Glutamatergic neuron (in vitro differentiated cells): ENCODE results near the gene DPAGT1. TPM values are rescaled to one million over a fixed set of nuclear protein-coding genes. Genes with fewer than 3 reads are reported as not detected.
"Not testable (repeated sequence)": the region's sequence is repeated elsewhere in the genome, so short reads cannot be mapped to it uniquely, and the experiment has no call there.

Source experiments
- DNase-seq: peaks from one replicate; pipeline ENCODE4 v3.0.0; 2022
- H3K27ac Mint-ChIP-seq: one replicate; pipeline ENCODE4 v1.8.0; 2020; ENCODE audit warnings: mild to moderate bottlenecking, mixed read lengths, inconsistent platforms; ENCODE audit not compliant: unreplicated experiment
- H3K27me3 Mint-ChIP-seq: one replicate; pipeline ENCODE4 v1.8.0; 2020; ENCODE audit warnings: mild to moderate bottlenecking, moderate library complexity, mixed read lengths, inconsistent platforms; ENCODE audit not compliant: unreplicated experiment
- H3K36me3 Mint-ChIP-seq: one replicate; pipeline ENCODE4 v1.8.0; 2020; ENCODE audit warnings: mild to moderate bottlenecking, mixed read lengths, inconsistent platforms; ENCODE audit not compliant: unreplicated experiment
- H3K4me1 Mint-ChIP-seq: one replicate; pipeline ENCODE4 v1.8.0; 2020; ENCODE audit warnings: mild to moderate bottlenecking, low read depth, mixed read lengths, inconsistent platforms; ENCODE audit not compliant: unreplicated experiment
- H3K4me3 Mint-ChIP-seq: one replicate; pipeline ENCODE4 v1.8.0; 2020; ENCODE audit warnings: mild to moderate bottlenecking, mixed read lengths, inconsistent platforms; ENCODE audit not compliant: unreplicated experiment
- H3K9me3 Mint-ChIP-seq: one replicate; pipeline ENCODE4 v1.8.0; 2020; ENCODE audit warnings: mild to moderate bottlenecking, moderate library complexity, mixed read lengths, inconsistent platforms; ENCODE audit not compliant: unreplicated experiment
- CTCF ChIP-seq: fragments of 200-600 bp; sonication (generic); IDR thresholded peaks from one replicate; pipeline ENCODE4 v1.5.0; 2021; ENCODE audit not compliant: partially characterized antibody, unreplicated experiment
- total RNA-seq: library from RNA; stranded (reverse); fragmentation: NEBNext Ultra II Directional; extraction: Animal tissue kit (Norgen Biotek cat#: 25700); gene quantifications from one replicate; pipeline ENCODE4 v1.2.1, GENCODE V29; 2021; ENCODE audit not compliant: unreplicated experiment

The DPAGT1 gene
- total RNA-seq, 1 donor from 2014 or later: 36.1 TPM

DNA sequence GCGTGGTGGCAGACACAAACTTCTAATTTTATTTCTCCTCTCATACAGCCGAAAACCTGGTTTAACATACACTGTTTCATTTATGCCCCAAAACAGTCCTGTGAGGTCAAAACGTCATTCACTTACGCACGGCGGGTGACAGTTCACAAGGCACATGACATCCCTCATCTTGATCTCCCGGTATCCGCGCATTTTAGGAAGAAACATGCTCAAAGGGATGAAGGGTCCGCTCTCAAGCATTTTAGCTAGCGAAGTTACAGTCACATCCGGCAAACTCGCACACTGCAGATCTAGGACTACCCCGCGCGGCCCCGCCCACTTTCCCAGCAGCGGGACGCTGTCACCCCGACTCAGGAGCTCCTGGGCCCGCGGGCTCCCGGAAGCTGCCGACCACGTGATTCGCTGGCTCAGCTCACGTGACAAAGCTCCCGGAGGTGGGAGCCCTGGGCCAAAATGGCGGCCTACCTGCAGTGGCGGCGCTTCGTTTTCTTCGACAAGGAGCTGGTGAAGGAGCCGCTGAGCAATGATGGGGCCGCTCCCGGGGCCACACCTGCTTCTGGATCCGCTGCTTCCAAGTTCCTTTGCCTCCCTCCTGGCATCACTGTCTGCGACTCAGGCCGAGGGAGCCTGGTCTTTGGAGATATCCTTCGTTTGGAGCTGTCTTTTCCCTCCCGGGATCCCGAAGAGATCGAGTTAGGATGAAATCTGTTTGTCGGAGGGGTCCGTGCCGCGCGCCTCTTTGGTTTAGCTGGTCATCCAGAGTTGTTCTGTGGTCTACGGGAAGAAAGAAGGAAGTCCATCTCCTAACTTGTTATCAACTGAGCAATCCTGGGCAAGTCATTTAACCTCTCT lies 34.1 kb downstream of the DPAGT1 start, which contains the start of gene VPS11:
Gene VPS11, plus strand, starts transcription at position 448 of the 852 bp plus-strand sequence. Its CDS starts 6 bp downstream, at position 454.
- peak within 1 kb of the TSS; percentile 97 for H3K4me3 Mint-ChIP-seq
- peak; percentile 98 for DNase-seq
- no peaks in the 10 kb centered on the region for H3K36me3 Mint-ChIP-seq
- peak within 1 kb of the TSS; percentile 77 for H3K27ac Mint-ChIP-seq
- TF ChIP-seq CTCF: no peak
- peaks cover 2% of the 10 kb centered on the region for H3K27me3 Mint-ChIP-seq
- peaks cover 6% of the 10 kb centered on the region for H3K9me3 Mint-ChIP-seq
- peaks cover 3% of the 10 kb centered on the region for H3K4me1 Mint-ChIP-seq

DNA sequence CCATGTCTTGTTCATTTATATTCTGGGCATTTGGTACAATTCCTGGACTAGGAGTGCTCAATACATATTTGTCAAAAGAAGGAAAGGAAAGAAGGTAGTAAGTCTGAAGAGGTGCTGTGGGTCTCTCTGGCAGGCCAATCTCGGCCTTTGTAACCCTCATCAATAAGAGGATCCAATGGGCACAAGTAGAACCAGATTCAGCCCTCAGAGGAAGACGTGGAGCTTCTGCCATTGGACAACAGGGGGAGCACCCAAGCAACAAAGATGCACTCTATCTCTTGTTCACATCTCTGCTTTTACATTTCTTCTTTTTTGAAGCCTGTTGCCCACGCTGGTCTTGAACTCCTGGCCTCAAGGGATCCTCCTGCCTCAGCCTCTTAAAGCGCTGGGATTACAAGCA lies 36.3 kb downstream of the DPAGT1 start:
- peaks cover 3% of the 10 kb centered on the region for H3K4me1 Mint-ChIP-seq
- peaks cover 2% of the 10 kb centered on the region for H3K27me3 Mint-ChIP-seq
- peaks cover 6% of the 10 kb centered on the region for H3K9me3 Mint-ChIP-seq
- no peak overlapping the region for H3K27ac Mint-ChIP-seq
- DNase-seq: no peak
- TF ChIP-seq CTCF: peak; percentile 27
- H3K4me3 Mint-ChIP-seq: no peak overlapping the region
- H3K36me3 Mint-ChIP-seq: no peaks in the 10 kb centered on the region

GRCh38 chr11:119062779-119063178 lies 38.9 kb downstream of the DPAGT1 start:
- Mint-ChIP-seq H3K9me3 (peaks cover 3% of the 10 kb centered on the region), H3K36me3 (no peaks in the 10 kb centered on the region), H3K27ac (no peak overlapping the region), H3K4me3 (no peak overlapping the region), H3K27me3 (peaks cover 5% of the 10 kb centered on the region), H3K4me1 (peaks cover 6% of the 10 kb centered on the region)
- TF ChIP-seq CTCF: no peak
- no peak for DNase-seq

DNA sequence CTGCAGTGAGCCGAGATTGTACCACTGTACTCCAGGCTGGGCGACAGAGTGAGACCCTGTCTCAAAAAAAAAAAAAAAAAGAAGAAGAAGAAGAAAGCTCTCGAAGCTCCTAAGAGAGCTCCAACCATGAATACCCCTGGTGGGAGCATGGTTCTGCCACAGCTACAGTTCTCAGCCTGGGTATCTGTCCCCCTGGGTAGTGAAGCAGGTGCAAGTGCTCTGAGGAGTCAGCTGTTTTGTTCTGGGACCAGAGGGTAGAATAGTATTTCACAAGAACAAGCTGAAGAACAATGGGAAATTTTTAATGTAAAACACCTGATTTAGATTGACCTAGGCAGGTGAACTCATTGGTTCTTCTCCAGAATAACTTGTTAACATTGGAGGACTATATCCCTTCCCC lies 40.4 kb downstream of the DPAGT1 start:
- no peaks in the 10 kb centered on the region for H3K36me3 Mint-ChIP-seq
- no peak overlapping the region for H3K27ac Mint-ChIP-seq
- H3K4me1 Mint-ChIP-seq: peaks cover 4% of the 10 kb centered on the region
- TF ChIP-seq CTCF: no peak
- no peak overlapping the region for H3K4me3 Mint-ChIP-seq
- peaks cover 8% of the 10 kb centered on the region for H3K27me3 Mint-ChIP-seq
- no peaks in the 10 kb centered on the region for H3K9me3 Mint-ChIP-seq
- DNase-seq: no peak

DNA sequence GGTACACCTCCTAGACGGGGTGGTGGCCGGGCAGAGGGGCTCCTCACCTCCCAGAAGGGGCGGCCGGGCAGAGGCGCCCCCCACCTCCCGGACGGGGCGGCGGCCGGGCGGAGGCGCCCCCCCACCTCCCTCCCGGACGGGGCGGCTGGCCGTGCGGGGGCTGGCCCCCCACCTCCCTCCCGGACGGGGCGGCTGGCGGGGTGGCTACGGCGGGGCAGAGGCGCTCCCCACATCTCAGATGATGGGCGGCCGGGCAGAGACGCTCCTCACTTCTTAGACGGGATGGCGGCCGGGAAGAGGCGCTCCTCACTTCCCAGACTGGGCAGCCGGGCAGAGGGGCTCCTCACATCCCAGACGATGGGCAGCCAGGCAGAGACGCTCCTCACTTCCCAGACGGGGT lies 42.5 kb downstream of the DPAGT1 start:
- H3K36me3 Mint-ChIP-seq, DNase-seq, H3K9me3 Mint-ChIP-seq: not testable (repeated sequence)
- Mint-ChIP-seq H3K4me1 (peaks cover 10% of the 10 kb centered on the region), H3K27me3 (peaks cover 11% of the 10 kb centered on the region), H3K27ac (peak overlapping the region; percentile 80), H3K4me3 (peak overlapping the region; percentile 57)
